MM.1S (cell line): ENCODE data around the gene SLC13A4.
"Not testable (repeated sequence)": the region's sequence is repeated elsewhere in the genome, so short reads cannot be mapped to it uniquely, and the experiment has no call there.

Source experiments
- DNase-seq: peaks from one replicate; pipeline ENCODE4 v3.0.0-alpha.2; 2015
- H2AFZ ChIP-seq: fragments of 300-600 bp; sonication (generic); 2 replicates; pipeline ENCODE4 v1.6.0; 2016; ENCODE audit warnings: antibody characterized with exemption, low read length
- H3F3A ChIP-seq: fragments of 300-600 bp; sonication (generic); 2 replicates; pipeline ENCODE4 v1.6.1; 2016; ENCODE audit warnings: mild to moderate bottlenecking, antibody characterized with exemption, low read length, moderate library complexity, mixed read lengths; ENCODE audit not compliant: insufficient read depth
- H3K27ac ChIP-seq: fragments of 300-600 bp; sonication (generic); 2 replicates; pipeline ENCODE4 v1.5.1; 2016; ENCODE audit warnings: mild to moderate bottlenecking, low read length
- H3K27me3 ChIP-seq: fragments of 300-600 bp; sonication (generic); replicated peaks from 2 replicates; pipeline ENCODE4 v1.6.0; 2016; ENCODE audit warnings: low read length; ENCODE audit not compliant: insufficient read depth
- H3K36me3 ChIP-seq: fragments of 300-600 bp; sonication (generic); replicated peaks from 2 replicates; pipeline ENCODE4 v1.6.1; 2016; ENCODE audit warnings: mild to moderate bottlenecking, low read length, mixed read lengths; ENCODE audit not compliant: insufficient read depth
- H3K4me1 ChIP-seq: fragments of 300-600 bp; sonication (generic); 2 replicates; pipeline ENCODE4 v1.6.1; 2016; ENCODE audit warnings: low read length, mixed read lengths
- H3K4me2 ChIP-seq: fragments of 300-600 bp; sonication (generic); 2 replicates; pipeline ENCODE4 v1.6.0; 2016; ENCODE audit warnings: low read depth, low read length
- H3K4me3 ChIP-seq: fragments of 300-600 bp; sonication (generic); 2 replicates; pipeline ENCODE4 v1.5.1; 2016; ENCODE audit warnings: low read length, mixed read lengths
- H3K79me2 ChIP-seq: fragments of 300-600 bp; sonication (generic); 2 replicates; pipeline ENCODE4 v1.6.1; 2016; ENCODE audit warnings: mixed run types, low read length, mixed read lengths
- H3K9ac ChIP-seq: fragments of 300-600 bp; sonication (generic); 2 replicates; pipeline ENCODE4 v1.6.1; 2016; ENCODE audit warnings: low read length, mixed read lengths
- H3K9me2 ChIP-seq: fragments of 300-600 bp; sonication (generic); replicated peaks from 2 replicates; pipeline ENCODE4 v1.6.1; 2016; ENCODE audit warnings: mild to moderate bottlenecking, low read length, mixed read lengths; ENCODE audit not compliant: insufficient read depth
- H3K9me3 ChIP-seq: fragments of 300-600 bp; sonication (generic); replicated peaks from 2 replicates; pipeline ENCODE4 v1.6.1; 2016; ENCODE audit warnings: mild to moderate bottlenecking, low read length, mixed read lengths; ENCODE audit not compliant: insufficient read depth
- H4K20me1 ChIP-seq: fragments of 300-600 bp; sonication (generic); 2 replicates; pipeline ENCODE4 v1.6.1; 2016; ENCODE audit warnings: mild to moderate bottlenecking, low read length, moderate library complexity, mixed read lengths; ENCODE audit not compliant: insufficient read depth
- CTCF ChIP-seq: fragments of 300-600 bp; sonication (generic); IDR thresholded peaks from 2 replicates; pipeline ENCODE4 v1.5.1; 2016; ENCODE audit warnings: antibody characterized with exemption, low read length, mixed read lengths
- EZH2 ChIP-seq: fragments of 300-600 bp; sonication (generic); optimal IDR thresholded peaks from 2 replicates; pipeline ENCODE3; 2017; ENCODE audit warnings: low read depth, mild to moderate bottlenecking, antibody characterized with exemption, low read length, mixed read lengths
- EZH2phosphoT487 ChIP-seq: fragments of 300-600 bp; sonication (generic); IDR thresholded peaks from 2 replicates; pipeline ENCODE4 v1.6.1; 2018; ENCODE audit warnings: antibody characterized with exemption, low read length

Gene SLC13A4

GRCh38 chr7:135669774-135670173, 58.2 kb downstream of the SLC13A4 start:
- TF ChIP-seq EZH2 (no peak), EZH2phosphoT487 (no peak), CTCF (no peak)
- Histone ChIP-seq H3K9ac (no peak overlapping the region), H3K9me2 (no peaks in the 10 kb centered on the region), H3K4me3 (no peak overlapping the region), H3K27ac (no peak overlapping the region), H3K79me2 (peaks cover 61% of the 10 kb centered on the region), H3K36me3 (0 out of 2 replicates have a peak, but pooled peaks cover 7% of the 10 kb centered on the region), H3K9me3 (no peaks in the 10 kb centered on the region), H2AFZ (no peak overlapping the region), H4K20me1 (0 out of 2 replicates have a peak, but pooled peaks cover 4% of the 10 kb centered on the region), H3K4me2 (no peak overlapping the region), H3F3A (no peaks in the 10 kb centered on the region), H3K27me3 (no peaks in the 10 kb centered on the region), H3K4me1 (no peaks in the 10 kb centered on the region)
- no peak for DNase-seq

- not testable (repeated sequence) for H4K20me1 ChIP-seq, H3K27ac ChIP-seq, H2AFZ ChIP-seq, H3K36me3 ChIP-seq, H3K9ac ChIP-seq, H3K9me2 ChIP-seq, H3K4me3 ChIP-seq, H3K4me1 ChIP-seq, H3K27me3 ChIP-seq, H3F3A ChIP-seq, DNase-seq, H3K9me3 ChIP-seq, H3K4me2 ChIP-seq
- peaks cover 68% of the 10 kb centered on the region for H3K79me2 ChIP-seq
These were observed 59.1 kb downstream of the SLC13A4 start for GRCh38 chr7:135668852-135669395.

- H3K4me2 ChIP-seq, H3K9me3 ChIP-seq, H3K27me3 ChIP-seq, DNase-seq, H3K4me1 ChIP-seq, H3K4me3 ChIP-seq, H2AFZ ChIP-seq, H4K20me1 ChIP-seq, H3K9ac ChIP-seq, H3F3A ChIP-seq, H3K36me3 ChIP-seq, H3K27ac ChIP-seq, H3K9me2 ChIP-seq: not testable (repeated sequence)
- H3K79me2 ChIP-seq: peaks cover 78% of the 10 kb centered on the region
These were observed 60.4 kb downstream of the SLC13A4 start for GRCh38 chr7:135667626-135668025.

- no peaks in the 10 kb centered on the region for H3K9me2 ChIP-seq
- no peak for DNase-seq
These were observed 61.1 kb downstream of the SLC13A4 start for GRCh38 chr7:135666846-135667245.

More at GRCh38 chr7:135666846-135667245, 61.1 kb downstream of the SLC13A4 start:
- Histone ChIP-seq H3K9me3 (no peaks in the 10 kb centered on the region), H4K20me1 (0 out of 2 replicates have a peak, but pooled peaks cover 4% of the 10 kb centered on the region), H3K4me2 (no peak overlapping the region), H3K27ac (no peak overlapping the region), H2AFZ (no peak overlapping the region), H3F3A (no peaks in the 10 kb centered on the region), H3K9ac (no peak overlapping the region), H3K4me3 (no peak overlapping the region), H3K4me1 (0 out of 2 replicates have a peak, but pooled peaks cover 2% of the 10 kb centered on the region), H3K36me3 (no peaks in the 10 kb centered on the region), H3K27me3 (no peaks in the 10 kb centered on the region), H3K79me2 (peaks cover 76% of the 10 kb centered on the region)
- TF ChIP-seq EZH2 (no peak), EZH2phosphoT487 (no peak), CTCF (no peak)
